Mesenchymal stem cell (in vitro differentiated cells and primary cell): ENCODE measurements around the gene ABCB7.
"Not testable (repeated sequence)": the region's sequence is repeated elsewhere in the genome, so short reads cannot be mapped to it uniquely, and the experiment has no call there.

ENCODE experiments used
- DNase-seq: peaks from one replicate; pipeline ENCODE4 v3.0.0-alpha.2; 2013
- H2AFZ ChIP-seq: one replicate; pipeline ENCODE4 v1.6.1; 2013; ENCODE audit warnings: low read depth, mild to moderate bottlenecking, control low read depth, inconsistent platforms, low read length, moderate library complexity
- H2AK5ac ChIP-seq: 2 replicates; pipeline ENCODE4 v1.6.1; 2013; ENCODE audit warnings: low read length, moderate library complexity, mild to moderate bottlenecking, inconsistent platforms; ENCODE audit not compliant: severe bottlenecking
- H2BK120ac ChIP-seq: one replicate; pipeline ENCODE4 v1.6.1; 2013; ENCODE audit warnings: low read depth, mild to moderate bottlenecking, inconsistent platforms, low read length, moderate library complexity
- H2BK12ac ChIP-seq, 2 experiments: one replicate each; pipeline ENCODE4 v1.6.1; 2013; ENCODE audit warnings: inconsistent platforms in 2 of 2, low read length in 2 of 2, mild to moderate bottlenecking in 2 of 2, moderate library complexity in 2 of 2, control low read depth in 1 of 2
- H2BK15ac ChIP-seq: one replicate; pipeline ENCODE4 v1.6.1; 2013; ENCODE audit warnings: mild to moderate bottlenecking, low read depth, inconsistent platforms; ENCODE audit not compliant: poor library complexity, severe bottlenecking
- H2BK5ac ChIP-seq: 2 replicates; pipeline ENCODE4 v1.6.1; 2013; ENCODE audit warnings: low read depth, mild to moderate bottlenecking, low read length, control low read depth, inconsistent platforms; ENCODE audit not compliant: poor library complexity, severe bottlenecking
- H3K14ac ChIP-seq, 2 experiments: one replicate each; pipeline ENCODE4 v1.6.1; 2013; ENCODE audit warnings: inconsistent platforms in 2 of 2, low read length in 2 of 2, control low read depth in 1 of 2, mild to moderate bottlenecking in 1 of 2, moderate library complexity in 1 of 2
- H3K18ac ChIP-seq, 2 experiments: one replicate each; pipeline ENCODE4 v1.6.1; 2013; ENCODE audit warnings: inconsistent platforms in 2 of 2, low read length in 2 of 2, control low read depth in 1 of 2, low read depth in 1 of 2, mild to moderate bottlenecking in 1 of 2
- H3K23ac ChIP-seq, 2 experiments: one replicate each; pipeline ENCODE4 v1.6.1; 2013; ENCODE audit warnings: inconsistent platforms in 2 of 2, low read length in 2 of 2, mild to moderate bottlenecking in 2 of 2, moderate library complexity in 2 of 2, control low read depth in 1 of 2
- H3K27ac ChIP-seq: 2 replicates; pipeline ENCODE4 v1.5.1; 2013; ENCODE audit warnings: mild to moderate bottlenecking, moderate library complexity, low read length, control low read depth, inconsistent platforms; ENCODE audit not compliant: poor library complexity, severe bottlenecking
- H3K27me3 ChIP-seq, 2 experiments: 2 replicates each; pipeline versions ENCODE4 v1.6.1 to v1.7.0; 2013; ENCODE audit warnings: low read length in 2 of 2, mild to moderate bottlenecking in 2 of 2, moderate library complexity in 2 of 2, control low read depth in 1 of 2, inconsistent platforms in 1 of 2; ENCODE audit not compliant: control insufficient read depth in 1 of 2, insufficient read depth in 1 of 2
- H3K36me3 ChIP-seq, 2 experiments: 2 replicates each; pipeline versions ENCODE4 v1.6.1 to v1.7.0; 2013; ENCODE audit warnings: low read length in 2 of 2, control low read depth in 1 of 2, inconsistent platforms in 1 of 2, low read depth in 1 of 2, mild to moderate bottlenecking in 1 of 2; ENCODE audit not compliant: insufficient read depth in 2 of 2, control insufficient read depth in 1 of 2
- H3K4ac ChIP-seq, 2 experiments: one replicate each; pipeline ENCODE4 v1.6.1; 2013; ENCODE audit warnings: inconsistent platforms in 2 of 2, low read length in 2 of 2, mild to moderate bottlenecking in 2 of 2, moderate library complexity in 2 of 2, control low read depth in 1 of 2, low read depth in 1 of 2
- H3K4me1 ChIP-seq: 2 replicates; pipeline ENCODE4 v1.6.1; 2013; ENCODE audit warnings: low read depth, low read length, control low read depth; ENCODE audit not compliant: control insufficient read depth, insufficient read depth
- H3K4me2 ChIP-seq: 2 replicates; pipeline ENCODE4 v1.6.1; 2013; ENCODE audit warnings: low read length, mild to moderate bottlenecking, inconsistent platforms; ENCODE audit not compliant: poor library complexity, severe bottlenecking
- H3K4me3 ChIP-seq, 2 experiments: 2 replicates each; pipeline versions ENCODE4 v1.5.1 to v1.7.0; 2013; ENCODE audit warnings: low read length in 2 of 2, mild to moderate bottlenecking in 2 of 2, control low read depth in 1 of 2, low read depth in 1 of 2; ENCODE audit not compliant: insufficient read depth in 1 of 2
- H3K79me1 ChIP-seq: replicated peaks from 2 replicates; pipeline ENCODE4 v1.6.1; 2013; ENCODE audit warnings: mild to moderate bottlenecking, control low read depth, low read length, inconsistent platforms; ENCODE audit not compliant: poor library complexity, severe bottlenecking
- H3K9ac ChIP-seq: 2 replicates; pipeline ENCODE4 v1.7.0; 2013; ENCODE audit warnings: mild to moderate bottlenecking, low read length, moderate library complexity
- H3K9me3 ChIP-seq: 2 replicates; pipeline ENCODE4 v1.7.0; 2013; ENCODE audit warnings: mild to moderate bottlenecking, low read length; ENCODE audit not compliant: control insufficient read depth
- H4K8ac ChIP-seq: one replicate; pipeline ENCODE4 v1.6.1; 2013; ENCODE audit warnings: inconsistent platforms, mild to moderate bottlenecking, low read length, moderate library complexity
- H4K91ac ChIP-seq: one replicate; pipeline ENCODE4 v1.6.1; 2013; ENCODE audit warnings: mild to moderate bottlenecking, low read length, inconsistent platforms
- WGBS: methylation state at CpG from one replicate; pipeline ENCODE4 v1.1.7; 2013; ENCODE audit warnings: mixed read lengths; 5-methylcytosine and 5-hydroxymethylcytosine counted together

Gene ABCB7

GRCh38 chrX:75051047-75051446 lies 105.0 kb downstream of the ABCB7 start:
- H2BK12ac ChIP-seq, result no peak overlapping the region
- H3K4ac ChIP-seq, result no peak overlapping the region
- H3K9me3 ChIP-seq, result no peaks in the 10 kb centered on the region
- H3K4me3 ChIP-seq, result no peak overlapping the region
- no peak overlapping the region for H4K8ac ChIP-seq
- H2BK120ac ChIP-seq, result no peak overlapping the region
- H3K14ac ChIP-seq, result no peak overlapping the region
- DNase-seq, result no peak
- H3K4me2 ChIP-seq, result no peak overlapping the region
- H2BK5ac ChIP-seq, result no peak overlapping the region
- peaks cover 0 to 3% of the 10 kb centered on the region in 2 experiments for H3K36me3 ChIP-seq
- WGBS, result no CpG with 5 or more reads among the region's 1 CpG
- no peak overlapping the region for H3K9ac ChIP-seq
- H3K79me1 ChIP-seq, result no peaks in the 10 kb centered on the region
- H2AK5ac ChIP-seq, result no peak overlapping the region
- no peak overlapping the region for H2BK15ac ChIP-seq
- H3K4me1 ChIP-seq, result no peaks in the 10 kb centered on the region
- H3K18ac ChIP-seq, result no peak overlapping the region
- H3K27me3 ChIP-seq, result no peaks in the 10 kb centered on the region
- H3K27ac ChIP-seq, result no peak overlapping the region
- no peak overlapping the region for H3K23ac ChIP-seq
- H2AFZ ChIP-seq, result no peak overlapping the region
- H4K91ac ChIP-seq, result no peak overlapping the region

- peaks cover 14% of the 10 kb centered on the region for H3K9me3 ChIP-seq
- H3K27me3 ChIP-seq, result no peaks in the 10 kb centered on the region
- H3K4me1 ChIP-seq, result no peaks in the 10 kb centered on the region
- H2BK15ac ChIP-seq, result no peak overlapping the region
- H2AFZ ChIP-seq, result no peak overlapping the region
- no peak overlapping the region for H3K23ac ChIP-seq
- H3K14ac ChIP-seq, result no peak overlapping the region
- no peak overlapping the region for H3K4me2 ChIP-seq
- no peak overlapping the region for H3K18ac ChIP-seq
- no peak overlapping the region for H3K4me3 ChIP-seq
- H3K27ac ChIP-seq, result no peak overlapping the region
- peaks cover 0 to 3% of the 10 kb centered on the region in 2 experiments for H3K36me3 ChIP-seq
- H2BK12ac ChIP-seq, result no peak overlapping the region
- H4K8ac ChIP-seq, result no peak overlapping the region
- no peak overlapping the region for H3K9ac ChIP-seq
- no peak overlapping the region for H2BK5ac ChIP-seq
- H2AK5ac ChIP-seq, result no peak overlapping the region
- H3K79me1 ChIP-seq, result no peaks in the 10 kb centered on the region
- no peak overlapping the region for H3K4ac ChIP-seq
- no peak for DNase-seq
- no peak overlapping the region for H4K91ac ChIP-seq
- no peak overlapping the region for H2BK120ac ChIP-seq
Measured at GRCh38 chrX:75045369-75045768, 110.7 kb downstream of the ABCB7 start.

GRCh38 chrX:75044142-75044541 lies 111.9 kb downstream of the ABCB7 start:
- H3K4me3 ChIP-seq, H2AFZ ChIP-seq, H3K23ac ChIP-seq, H2BK5ac ChIP-seq, H3K9ac ChIP-seq, H3K27me3 ChIP-seq, H3K4me1 ChIP-seq, H3K18ac ChIP-seq, H3K14ac ChIP-seq, DNase-seq, H2AK5ac ChIP-seq, H3K4ac ChIP-seq, H2BK15ac ChIP-seq, H2BK120ac ChIP-seq, H2BK12ac ChIP-seq, H4K8ac ChIP-seq, H3K36me3 ChIP-seq, H3K79me1 ChIP-seq, H4K91ac ChIP-seq, H3K4me2 ChIP-seq, H3K27ac ChIP-seq: not testable (repeated sequence)
- WGBS, result no CpG with 5 or more reads among the region's 4 CpGs
- H3K9me3 ChIP-seq, result peaks cover 14% of the 10 kb centered on the region

- WGBS, result 92% methylated on average over 1 of the region's 1 CpG
- H3K4me2 ChIP-seq, result no peak overlapping the region
- peaks cover 10% of the 10 kb centered on the region for H3K9me3 ChIP-seq
- DNase-seq, result peak; percentile 2
- H3K23ac ChIP-seq, result no peak overlapping the region
- H3K18ac ChIP-seq, result no peak overlapping the region
- no peak overlapping the region for H2BK12ac ChIP-seq
- no peak overlapping the region for H2BK15ac ChIP-seq
- H3K27ac ChIP-seq, result no peak overlapping the region
- H3K4me3 ChIP-seq, result no peak overlapping the region
- H2BK5ac ChIP-seq, result no peak overlapping the region
- no peaks in the 10 kb centered on the region for H3K79me1 ChIP-seq
- no peak overlapping the region for H3K14ac ChIP-seq
- H2AFZ ChIP-seq, result no peak overlapping the region
- H2AK5ac ChIP-seq, result no peak overlapping the region
- no peaks in the 10 kb centered on the region for H3K4me1 ChIP-seq
- no peak overlapping the region for H3K9ac ChIP-seq
- H3K27me3 ChIP-seq, result no peaks in the 10 kb centered on the region
- no peaks in the 10 kb centered on the region for H3K36me3 ChIP-seq
- no peak overlapping the region for H4K8ac ChIP-seq
- no peak overlapping the region for H3K4ac ChIP-seq
- H4K91ac ChIP-seq, result no peak overlapping the region
- no peak overlapping the region for H2BK120ac ChIP-seq
Measured at GRCh38 chrX:75038925-75039324, 117.2 kb downstream of the ABCB7 start.
